NCI-H128 (cell line): ENCODE data around the gene SBF2.
"Not testable (repeated sequence)": the region's sequence is repeated elsewhere in the genome, so short reads cannot be mapped to it uniquely, and the experiment has no call there.

Source experiments
- DNase-seq: peaks from one replicate; lab custom pipeline; 2025; ENCODE audit not compliant: unreplicated experiment; lab: John Stamatoyannopoulos, UW

The SBF2 gene

DNA sequence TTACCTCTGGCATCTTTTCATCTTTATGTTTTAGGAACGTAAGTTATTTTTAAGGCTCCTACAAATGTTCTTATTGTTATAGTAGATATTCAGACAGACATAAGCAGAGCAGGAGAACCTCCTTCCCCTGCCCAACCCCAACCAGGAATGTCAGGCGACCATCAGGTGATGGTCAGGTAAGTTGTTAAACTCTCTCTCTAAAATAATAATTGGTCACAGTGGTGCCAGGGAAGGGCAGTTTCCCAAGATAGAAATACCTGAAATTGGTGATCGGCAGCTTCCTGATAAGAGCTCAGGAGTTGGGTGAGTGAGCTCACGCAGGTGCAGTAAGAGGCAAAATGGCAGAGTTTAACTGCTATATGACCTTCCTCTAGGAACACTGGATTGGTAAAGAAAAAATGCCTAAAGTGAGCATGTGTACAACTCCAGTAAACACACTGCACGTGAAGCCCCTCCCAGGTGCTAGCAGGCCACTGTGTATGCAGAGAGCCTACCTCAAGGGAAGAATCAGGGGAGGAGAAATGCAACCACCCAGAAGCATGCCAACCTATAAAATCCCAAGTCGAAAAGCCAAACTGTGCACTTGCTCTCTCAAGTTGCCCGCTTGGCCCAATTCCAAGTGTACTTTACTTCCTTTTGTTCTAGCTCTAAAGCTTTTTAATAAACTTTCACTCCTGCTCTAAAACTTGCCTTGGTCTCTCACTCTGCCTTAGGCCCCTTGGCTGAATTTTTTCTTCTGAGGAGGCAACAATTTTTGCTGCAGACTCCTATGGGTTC is 273.9 kb downstream of the SBF2 start:
- DNase-seq, result no peak

DNA sequence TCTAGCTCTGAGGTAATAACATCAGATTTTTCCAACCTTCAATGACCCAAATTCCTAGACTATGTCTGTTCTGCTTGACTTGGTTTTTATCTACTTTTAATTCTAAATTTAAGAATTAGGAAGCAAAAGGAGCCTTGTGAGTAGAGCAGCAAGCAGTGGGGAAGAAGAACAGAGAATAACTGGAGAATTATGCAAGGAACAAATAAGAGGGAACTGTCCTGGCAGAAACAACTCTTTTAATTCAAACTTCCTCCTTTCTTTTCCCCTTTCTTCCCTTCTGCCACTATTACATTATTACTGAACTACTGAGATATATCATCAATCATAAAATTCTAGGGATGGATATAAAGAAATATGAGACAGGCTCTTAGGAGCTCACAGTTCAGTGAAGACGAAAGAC is 276.1 kb downstream of the SBF2 start:
- DNase-seq, result no peak

DNA sequence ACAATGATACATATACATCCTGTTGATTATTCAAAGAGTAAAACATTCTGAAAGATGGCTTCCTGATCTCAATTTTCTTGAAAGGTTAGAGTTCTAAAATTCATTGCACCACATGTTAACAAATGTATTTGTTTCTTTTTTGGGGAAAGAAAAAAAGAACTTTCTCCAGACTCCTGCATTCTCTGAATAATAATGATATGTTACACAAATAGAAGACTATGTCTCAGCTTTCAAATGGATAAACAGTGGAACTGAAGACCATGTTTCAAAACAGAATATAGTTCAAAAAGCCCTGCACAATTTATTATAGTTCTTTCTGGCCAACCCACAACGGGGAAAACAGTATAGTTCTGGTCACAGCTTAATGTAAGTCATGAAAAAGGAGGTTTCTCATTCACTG is 277.0 kb downstream of the SBF2 start:
- no peak for DNase-seq

DNA sequence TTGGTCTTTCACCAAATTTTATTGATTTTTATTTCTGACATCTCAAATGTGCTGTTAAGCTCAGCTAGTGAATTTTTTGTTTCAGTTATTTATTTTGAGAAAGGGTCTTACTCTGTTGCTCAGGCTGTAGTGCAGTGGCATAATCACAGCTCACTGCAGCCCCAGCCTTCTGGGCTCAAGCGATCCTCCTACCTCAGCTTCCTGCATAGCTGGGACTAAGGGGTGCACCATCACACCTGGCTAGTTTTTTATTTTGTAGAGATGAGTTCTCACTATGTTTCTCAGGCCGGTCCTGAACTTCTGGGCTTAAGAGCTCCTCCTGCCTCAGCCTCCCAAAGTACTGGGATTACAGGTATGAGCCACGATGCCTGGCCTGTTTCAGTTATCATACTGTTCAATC is 282.0 kb downstream of the SBF2 start:
- no peak for DNase-seq

DNA sequence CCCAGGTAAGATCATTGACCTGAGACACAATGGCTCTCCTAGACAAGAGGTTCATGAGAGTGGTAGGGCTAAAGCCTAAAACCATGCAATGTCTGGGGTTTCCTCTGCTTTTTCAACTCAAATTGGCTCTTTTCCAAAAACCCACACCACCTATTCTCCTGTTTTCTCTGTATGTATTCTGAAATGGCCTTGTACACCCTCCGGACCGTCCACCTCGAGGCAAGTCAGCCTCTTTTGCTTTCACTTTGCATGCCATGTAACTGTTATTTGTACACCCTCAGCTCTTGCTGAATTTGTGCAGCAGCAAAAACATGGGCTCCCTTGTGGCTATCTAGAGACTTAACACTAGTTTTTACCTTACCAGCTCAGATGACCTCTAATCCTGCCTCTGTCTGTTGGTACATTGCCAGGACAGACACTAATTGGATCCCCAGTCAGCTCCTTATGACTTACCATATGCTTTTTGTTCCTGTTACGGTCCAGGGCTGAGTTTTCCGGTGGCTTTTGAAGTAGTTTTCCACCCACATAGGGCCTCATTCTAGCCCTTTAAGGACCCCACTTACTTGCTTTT is 288.0 kb downstream of the SBF2 start:
- DNase-seq, result no peak

DNA sequence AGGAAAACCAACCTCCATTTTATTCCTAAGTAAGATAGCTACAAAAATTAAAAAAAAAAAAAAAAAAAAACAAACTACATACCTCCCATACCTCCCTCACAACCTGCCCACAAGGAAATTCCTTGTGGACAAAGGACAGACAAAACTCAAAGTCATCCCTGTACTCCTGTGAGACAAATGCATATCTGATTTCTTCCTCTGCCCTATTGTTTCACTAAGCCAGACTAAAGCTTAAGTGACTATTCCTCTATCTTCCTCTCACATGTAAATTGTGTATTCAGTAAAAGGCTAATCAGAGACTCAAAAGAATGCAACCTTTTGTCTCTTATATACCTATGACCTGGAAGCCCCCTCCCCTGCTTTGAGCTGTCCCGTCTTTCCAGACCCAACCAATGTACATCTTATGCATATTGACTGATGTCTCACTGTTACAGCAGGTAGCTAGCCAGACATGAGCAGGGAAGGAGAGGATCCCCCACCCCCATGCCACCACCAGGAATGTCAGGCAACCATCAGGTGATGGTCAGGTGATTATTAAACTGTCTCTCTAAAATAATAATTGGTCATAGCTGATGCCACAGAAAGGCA is 289.4 kb downstream of the SBF2 start:
- no peak for DNase-seq

DNA sequence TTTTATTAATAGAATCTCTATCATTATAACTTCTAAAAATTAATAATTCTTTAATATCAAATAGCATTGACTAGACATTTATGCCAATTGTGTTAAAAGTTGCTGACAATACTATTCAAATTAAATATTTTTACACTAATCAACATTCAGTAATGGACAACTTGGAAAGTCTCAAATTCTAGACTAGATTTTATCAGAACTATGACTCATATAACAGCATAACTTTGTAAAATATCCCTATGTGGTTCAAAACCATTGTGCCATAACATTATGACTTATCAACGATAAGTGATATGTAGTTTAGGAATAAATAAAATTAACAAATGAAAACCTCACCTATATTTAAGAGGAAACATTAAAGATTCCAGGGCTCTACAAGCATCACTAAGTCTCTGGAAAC is 291.8 kb downstream of the SBF2 start:
- no peak for DNase-seq

DNA sequence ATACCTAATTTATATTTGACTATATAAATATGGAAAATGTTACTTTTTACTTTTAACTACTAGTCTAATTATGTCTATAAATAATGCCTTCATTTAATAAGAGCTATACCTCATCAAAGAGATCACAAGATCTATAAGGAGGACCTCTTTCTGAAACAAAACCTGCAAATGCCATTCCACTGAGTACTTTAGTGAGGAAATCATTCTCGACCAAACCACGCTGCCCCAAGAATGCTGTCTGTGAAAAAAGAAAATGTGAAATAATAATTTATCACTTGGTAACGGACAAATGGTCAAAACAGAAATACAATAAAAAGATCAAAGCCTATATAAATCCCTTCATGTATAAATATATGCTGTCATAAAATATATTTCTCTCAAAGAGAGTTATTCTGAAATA is 301.7 kb downstream of the SBF2 start:
- DNase-seq, result no peak

DNA sequence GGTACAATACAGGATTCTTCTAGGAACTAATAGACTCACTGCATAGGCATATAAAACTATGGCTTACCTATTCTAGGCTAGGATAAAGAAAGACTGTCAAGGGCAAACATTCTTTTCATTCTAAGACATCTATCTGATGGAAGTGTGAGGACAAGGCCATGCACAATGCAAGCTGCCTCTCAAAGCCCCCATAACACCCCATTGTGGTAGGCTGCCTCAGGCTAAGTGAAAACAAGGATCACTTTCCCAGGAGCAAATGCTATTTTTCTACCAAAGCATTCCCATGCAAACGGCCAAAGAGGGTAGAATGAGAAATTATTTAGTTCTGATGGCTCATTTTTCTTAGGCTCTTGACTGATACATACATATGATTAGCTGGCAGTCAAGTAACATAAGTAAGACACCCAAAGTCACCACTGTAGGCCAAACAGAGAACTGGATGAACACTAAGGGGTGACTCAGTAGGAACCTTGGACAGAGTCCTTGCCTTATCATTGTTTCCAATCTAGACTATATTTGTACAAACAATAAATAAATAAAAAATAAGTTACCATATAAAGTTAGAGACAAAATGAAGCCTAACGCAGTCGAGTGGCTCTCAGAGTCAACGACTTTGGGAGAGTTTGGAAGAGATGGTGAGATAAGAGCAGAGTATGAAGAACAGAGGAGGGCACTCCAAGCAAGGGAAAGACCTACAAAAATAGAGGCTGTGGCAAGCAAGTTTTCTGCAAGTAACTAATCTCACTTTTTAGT is 303.6 kb downstream of the SBF2 start:
- DNase-seq, result no peak

DNA sequence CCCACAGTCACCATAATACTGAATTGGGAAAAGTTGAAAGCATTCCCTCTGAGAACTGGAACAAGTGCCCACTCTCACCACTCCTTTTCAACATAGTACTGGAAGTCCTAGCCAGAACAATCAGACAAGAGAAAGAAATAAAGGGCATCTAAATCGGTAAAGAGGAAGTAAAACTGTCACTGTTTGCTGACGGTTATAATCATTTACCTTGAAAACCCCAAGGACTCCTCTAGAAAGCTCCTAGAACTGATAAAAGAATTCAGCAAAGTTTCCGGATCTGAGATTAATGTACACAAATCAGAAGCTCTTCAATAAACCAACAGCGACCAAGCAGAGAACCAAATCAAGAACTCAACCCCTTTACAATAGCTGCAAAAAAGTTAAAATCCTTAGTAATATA is 306.7 kb downstream of the SBF2 start:
- DNase-seq, result not testable (repeated sequence)

DNA sequence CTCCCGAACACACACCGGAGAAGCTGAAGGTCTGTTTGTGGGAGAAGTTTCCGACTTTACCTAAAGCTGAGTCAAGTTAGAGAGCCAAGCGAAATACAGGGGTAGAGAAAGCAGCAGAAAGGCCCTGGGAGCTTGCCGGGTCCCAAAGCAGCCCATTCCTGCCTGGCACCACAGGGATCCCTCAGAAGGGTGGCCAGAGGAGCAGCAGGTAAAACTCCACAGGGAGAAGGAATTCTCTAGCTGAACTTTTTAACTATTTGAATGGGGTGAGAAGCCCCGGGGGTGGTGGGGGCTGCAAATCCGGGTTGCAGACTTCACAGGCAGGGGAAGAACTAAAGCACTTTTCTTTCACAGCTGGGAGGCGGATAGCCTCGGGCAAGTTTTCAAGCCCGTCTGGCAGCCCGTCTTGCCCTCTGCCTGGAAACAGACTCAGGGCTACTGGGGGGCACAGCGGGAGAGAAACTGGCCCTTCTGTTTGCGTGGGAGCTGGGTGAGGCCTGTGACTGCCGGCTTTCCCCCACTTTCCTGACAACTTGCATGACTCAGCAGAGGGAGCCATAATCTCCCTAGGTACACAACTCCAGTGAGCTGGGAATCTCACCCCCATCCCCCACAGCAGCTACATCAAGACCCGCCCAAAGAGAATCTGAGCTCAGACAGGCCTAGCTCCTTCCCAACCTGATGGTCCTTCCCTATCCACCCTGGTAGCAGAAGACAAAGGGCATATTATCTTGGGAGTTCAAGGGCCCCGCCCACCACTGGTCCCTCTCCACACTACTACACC is 311.0 kb downstream of the SBF2 start:
- DNase-seq, result no peak

DNA sequence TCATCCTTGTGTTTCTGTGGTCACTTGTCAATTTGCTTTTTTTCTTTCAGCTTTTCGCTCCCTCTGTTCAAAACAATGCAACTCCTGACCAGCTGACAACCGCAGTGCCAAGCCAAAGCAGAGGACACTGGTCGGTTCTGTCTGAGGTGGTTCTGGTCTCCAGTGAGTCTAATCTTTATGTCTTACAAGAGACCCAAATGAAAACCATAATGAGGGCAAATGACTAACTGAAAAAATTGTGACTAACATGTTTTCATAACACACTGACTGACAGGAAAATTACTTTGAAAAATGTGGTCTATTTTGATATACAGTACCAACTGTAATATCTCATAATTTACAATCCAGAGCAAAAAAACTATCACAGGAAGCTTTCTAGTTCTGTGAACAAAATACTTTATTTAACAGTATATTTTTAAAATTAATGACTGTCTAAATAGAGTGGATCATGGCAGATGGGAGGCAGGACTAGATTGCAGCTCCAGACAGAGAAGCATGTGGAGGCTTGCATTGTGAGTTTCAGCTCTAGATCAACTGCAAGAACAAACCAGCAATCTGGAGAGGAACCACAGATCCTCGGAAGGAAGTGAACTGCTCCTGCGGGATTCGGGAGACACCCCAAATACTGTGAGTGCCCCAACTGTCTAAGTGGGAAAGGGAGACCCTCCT is 311.8 kb downstream of the SBF2 start:
- DNase-seq, result no peak

DNA sequence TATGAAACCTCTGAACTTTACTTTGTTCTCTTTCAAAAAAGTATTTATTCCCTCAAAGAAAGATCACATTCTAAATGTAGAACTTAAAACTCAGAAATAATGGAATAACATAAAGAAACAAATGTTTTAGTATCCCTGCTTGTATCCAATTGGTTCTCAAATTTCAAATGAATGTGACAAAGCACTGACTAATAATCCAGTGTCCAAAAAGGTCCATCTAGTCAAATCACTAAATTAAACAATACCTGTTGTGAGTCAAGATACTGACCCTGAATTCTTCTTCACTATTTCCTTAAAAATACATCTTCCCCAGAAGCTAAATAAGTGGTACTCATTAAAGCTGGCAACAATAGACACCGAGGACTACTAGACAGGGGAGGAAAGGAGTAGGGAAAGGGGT is 313.1 kb downstream of the SBF2 start:
- no peak for DNase-seq

DNA sequence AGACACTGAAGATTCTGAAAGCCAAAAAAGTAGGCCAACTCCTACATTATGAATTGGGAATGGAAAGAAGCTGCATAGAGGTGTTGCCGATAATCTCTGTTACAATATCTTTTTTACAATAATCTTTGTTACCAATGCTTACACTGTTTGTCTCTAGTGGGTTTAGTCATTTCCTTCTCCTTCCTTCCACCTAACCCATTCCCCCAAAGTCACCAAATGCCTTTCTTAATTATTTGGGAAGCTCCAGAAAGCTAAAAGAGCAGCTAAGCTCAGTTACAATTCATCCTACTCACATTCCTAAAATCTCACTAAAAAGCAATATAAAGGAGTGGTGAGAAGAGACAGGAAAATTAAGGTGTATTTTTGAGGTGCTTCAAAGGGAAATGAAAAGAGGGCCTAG is 316.5 kb downstream of the SBF2 start:
- DNase-seq, result no peak

DNA sequence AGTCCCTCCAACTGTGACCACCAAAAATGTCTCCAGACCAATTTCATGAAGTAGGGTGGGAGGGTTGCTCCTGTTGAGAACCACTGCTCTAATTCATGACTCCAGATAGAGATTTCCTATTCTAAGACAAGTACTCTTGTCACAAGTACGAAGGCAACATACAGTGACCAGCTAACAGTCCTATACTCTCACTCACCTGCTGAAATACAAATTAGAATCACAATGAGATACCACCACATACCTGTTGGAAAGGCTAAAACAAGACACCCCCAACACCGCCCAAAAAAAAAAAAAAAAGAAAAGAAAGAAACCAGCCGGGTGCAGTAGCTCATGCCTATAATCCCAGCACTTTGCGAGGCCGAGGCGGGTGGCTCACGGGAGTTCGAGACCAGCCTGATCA is 319.6 kb downstream of the SBF2 start:
- DNase-seq, result no peak

DNA sequence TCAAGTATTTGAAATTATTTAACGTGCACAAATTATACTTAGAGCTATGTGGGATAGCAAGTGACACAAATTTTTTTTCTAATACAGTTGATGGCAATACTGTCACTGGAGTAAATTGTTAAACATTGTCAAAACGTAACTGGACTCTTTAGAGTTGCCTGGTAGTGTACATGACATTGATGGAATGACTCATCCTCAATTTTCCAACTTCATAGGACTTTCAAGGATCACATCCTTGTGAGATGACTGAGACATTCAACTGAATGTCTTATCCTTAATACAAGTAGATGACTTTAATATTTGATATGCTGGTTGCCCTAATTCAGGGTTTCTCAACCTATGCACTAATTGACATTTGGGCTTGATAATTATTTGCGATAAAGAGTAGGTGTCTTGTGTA is 320.1 kb downstream of the SBF2 start:
- no peak for DNase-seq

DNA sequence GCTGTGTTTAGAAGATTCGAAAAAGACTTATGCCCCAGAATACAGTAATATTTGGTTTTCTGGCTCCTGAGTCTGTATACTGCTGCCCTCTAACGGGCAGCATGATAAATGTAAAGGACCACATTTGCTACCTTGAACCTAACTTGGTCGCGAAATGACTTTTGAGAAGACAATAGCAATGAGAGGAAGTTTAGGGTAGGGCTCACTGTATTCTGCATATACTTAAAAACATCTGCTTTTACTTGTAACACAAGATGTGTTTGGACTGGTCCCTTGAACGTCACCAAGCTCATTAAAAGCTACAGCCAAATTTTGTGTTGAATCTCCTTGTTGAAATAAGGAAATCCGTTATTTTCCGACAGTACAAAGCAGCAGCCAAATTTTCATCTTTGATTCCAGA is 321.0 kb downstream of the SBF2 start:
- no peak for DNase-seq

DNA sequence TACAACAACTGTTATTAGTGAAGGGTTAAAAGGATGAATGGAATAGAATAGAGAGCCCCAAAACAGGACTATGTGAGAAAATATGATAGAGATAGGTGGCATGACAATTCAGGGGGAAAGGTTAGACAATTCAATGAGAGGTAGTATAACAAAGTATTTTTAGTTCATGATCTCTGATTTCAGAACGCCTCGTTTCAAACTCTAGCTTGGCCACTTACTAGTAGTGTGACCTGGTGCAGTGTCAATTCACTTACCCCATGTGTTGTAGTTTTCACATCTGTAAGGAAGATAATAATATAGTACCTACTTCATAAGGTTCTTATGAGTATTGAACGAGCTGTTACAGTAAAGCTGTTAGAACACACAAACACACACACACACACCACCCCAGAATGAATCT is 322.1 kb downstream of the SBF2 start:
- no peak for DNase-seq

DNA sequence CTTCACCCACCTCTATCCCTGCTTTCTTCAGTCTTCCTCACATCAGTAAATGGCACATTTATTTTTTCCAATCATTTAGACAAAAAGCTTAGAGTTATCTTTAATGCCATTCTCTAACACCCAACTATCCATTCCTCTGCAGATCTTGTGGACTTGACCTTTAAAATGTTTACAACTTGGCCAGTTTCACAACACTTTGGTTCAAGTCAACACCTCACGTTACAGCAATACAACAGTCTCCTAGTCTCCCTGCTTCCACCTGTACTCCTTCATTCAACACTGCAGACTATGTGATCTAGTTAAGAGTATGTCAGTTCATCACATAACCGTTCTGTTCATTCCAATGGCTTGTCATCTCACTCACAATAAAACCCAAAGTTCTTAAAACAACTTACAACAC is 325.0 kb downstream of the SBF2 start:
- DNase-seq, result no peak

DNA sequence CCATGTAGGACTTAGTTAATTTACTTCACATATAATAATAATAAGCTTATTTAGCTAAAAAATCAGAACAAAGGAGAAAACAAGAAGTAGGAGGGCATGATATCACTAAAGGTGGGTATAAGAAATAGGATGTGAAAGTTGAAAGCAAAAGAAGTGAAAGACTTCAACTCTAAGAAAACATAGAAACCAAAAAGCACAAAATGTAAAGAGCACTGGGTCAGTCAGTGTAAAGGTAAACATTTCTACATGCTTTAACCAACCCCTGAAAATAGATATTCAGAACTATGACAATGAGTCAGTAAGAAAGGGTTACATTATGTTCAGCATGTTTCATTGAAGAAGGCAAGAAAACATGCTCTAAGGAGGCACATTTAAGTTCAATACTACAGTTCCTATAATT is 331.3 kb downstream of the SBF2 start:
- no peak for DNase-seq

DNA sequence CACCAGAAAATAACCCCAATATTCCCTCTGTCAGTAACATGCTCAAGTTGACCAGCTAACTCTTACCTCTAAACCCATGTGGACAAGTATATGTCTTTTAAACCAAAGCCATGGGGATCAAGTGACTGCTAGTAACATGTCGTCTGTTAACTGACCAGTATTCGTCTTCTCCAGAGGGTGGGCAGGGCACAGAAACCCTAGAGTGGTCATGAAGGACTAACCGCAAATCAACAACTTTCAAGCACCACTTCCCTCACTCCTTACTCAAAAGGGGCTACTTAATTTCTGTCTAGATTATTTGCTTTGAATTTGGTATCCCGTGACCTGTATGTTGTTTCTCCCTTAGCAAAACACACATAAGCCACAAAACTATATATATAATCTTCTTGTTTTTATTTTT is 336.9 kb downstream of the SBF2 start:
- no peak for DNase-seq
